HG03097 (cell line): ENCODE data around the gene TNFRSF13B.
"Not testable (repeated sequence)": the region's sequence is repeated elsewhere in the genome, so short reads cannot be mapped to it uniquely, and the experiment has no call there.

ENCODE experiments used
- ATAC-seq: cut with Tn5 transposase; IDR thresholded peaks from one replicate; pipeline ENCODE4 v1.9.1; 2021; ENCODE audit not compliant: unreplicated experiment, low FRiP score

TNFRSF13B gene

DNA sequence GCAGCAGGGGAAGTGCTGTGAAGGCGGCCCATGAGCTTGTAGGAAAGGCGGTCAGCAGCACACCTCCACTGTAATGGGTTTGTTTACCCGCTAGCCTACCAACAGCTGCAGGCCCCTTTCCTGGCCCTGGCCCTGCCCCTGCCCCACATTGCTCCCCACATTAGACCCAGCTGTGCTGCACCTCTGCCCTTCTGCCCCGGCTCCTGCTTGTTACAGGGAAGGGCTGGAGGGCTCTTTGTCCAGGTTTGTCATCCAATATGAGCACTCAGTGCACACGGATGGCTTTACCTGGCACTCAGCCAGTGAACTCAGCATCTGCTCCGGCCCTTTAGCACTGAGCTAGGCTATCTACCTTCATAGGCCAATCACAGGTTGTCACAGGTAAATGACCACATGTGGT is 36.0 kb upstream of the TNFRSF13B start:
- ATAC-seq: not testable (repeated sequence)

DNA sequence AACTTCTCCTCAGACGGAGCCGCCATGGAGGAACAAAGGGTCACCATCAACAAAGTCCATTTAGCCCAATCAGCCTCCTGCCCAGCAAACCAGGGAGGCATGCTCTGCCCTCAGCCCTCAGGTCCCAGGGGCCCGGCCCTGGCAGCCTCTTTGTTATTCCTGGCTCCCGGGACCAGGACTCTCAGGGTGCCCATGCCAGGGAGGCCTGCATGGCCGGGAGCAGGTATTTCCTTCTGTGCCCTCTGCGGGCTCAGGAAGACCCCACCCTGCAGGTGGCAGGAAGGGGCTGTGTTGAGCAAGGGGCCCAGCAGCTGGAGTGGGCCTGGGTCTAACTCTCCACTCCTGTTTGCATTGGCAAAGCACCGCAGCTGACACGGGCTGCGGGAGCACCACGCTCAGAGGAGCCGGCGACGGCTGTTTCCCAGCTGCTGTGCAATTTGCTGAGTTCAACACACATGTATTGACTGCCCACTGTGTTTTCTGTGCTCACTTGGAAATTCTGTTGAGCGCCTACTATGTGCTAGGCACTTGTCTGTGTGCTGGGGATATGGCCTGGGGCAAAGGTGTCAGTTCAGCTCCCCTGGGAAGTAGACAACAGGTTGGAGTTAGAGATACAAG is 33.2 kb upstream of the TNFRSF13B start:
- ATAC-seq: not testable (repeated sequence)

DNA sequence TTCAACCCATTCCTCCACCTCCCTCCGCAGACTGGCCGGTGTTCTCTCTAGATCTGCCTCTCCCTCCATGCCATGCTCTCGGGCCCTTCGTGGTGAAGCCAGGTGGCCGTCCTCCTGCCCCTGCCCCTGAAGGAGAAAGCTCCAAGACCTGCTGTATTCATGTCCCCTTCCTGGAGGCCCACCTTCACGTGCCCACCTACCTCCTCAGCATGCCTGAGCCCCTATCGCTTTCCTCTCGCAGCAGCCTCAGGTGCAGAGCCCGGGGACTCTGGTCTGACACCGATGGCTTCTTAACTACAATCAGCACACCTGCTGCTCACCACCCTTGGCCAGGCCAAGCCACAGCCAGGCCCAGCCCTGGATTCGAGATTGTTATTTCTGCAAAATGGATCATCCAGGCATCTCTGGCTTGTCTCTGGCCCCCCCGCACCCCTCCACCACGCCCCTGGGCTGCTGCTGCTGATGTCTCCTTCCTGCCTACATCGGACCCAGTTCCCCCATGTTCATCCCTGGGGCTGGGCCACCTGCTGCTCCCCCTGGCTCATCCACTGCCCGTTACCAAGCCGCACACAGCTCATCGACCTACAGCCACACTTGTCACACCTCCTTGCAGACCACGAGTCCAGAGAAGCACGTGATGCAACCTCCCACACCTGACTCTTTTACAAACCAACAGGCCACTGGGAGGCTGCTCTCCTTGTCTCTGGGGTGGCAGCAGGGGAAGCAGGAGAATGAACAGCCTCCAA is 32.5 kb upstream of the TNFRSF13B start:
- ATAC-seq: no peak

DNA sequence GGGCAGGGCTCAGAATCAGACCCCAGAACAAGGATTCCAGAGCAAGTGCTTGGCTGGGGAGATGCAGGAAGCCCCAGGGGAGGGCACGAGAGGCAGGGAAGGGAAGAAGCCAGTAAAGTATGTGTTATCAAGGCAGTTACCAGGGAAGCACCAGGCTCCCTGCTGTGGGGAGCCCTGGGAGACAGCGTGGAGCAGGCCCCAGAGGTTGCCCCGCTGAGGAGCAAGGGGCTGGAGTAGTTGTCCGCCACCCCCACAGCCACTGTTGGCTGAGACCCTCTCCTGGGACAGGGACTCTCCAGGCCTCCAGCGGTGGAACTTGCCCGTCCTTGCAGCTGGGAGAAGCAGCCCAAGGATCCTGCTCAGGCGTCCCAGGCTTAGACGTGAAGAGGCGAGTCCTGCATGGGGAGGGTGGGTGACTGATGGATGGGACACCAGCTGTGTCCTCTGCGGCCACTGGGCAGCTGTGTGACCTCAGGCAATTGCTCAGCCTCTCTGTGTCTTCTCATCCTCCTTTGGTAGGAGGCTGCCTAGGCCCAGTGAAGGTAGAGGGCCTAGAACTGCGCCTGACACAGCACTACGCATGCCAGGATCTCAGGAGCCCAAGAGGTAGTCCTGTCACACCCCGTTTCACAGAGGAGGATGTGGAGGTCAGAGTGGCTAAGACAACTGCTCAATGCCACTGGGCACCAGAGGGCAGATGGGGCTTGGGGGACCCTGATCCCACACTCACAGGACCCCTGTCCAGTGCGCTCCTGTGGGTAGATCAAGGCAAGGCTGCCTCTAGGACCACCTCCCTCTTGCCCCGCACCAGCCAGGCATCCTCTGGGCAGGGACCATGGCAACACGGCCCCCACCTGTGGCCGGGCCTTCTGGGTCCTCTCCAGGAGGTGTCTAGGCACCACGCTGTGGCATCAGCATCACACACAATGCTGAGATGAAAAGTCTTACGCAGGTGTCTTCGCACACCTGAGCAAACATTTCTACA is 31.1 kb upstream of the TNFRSF13B start:
- not testable (repeated sequence) for ATAC-seq

DNA sequence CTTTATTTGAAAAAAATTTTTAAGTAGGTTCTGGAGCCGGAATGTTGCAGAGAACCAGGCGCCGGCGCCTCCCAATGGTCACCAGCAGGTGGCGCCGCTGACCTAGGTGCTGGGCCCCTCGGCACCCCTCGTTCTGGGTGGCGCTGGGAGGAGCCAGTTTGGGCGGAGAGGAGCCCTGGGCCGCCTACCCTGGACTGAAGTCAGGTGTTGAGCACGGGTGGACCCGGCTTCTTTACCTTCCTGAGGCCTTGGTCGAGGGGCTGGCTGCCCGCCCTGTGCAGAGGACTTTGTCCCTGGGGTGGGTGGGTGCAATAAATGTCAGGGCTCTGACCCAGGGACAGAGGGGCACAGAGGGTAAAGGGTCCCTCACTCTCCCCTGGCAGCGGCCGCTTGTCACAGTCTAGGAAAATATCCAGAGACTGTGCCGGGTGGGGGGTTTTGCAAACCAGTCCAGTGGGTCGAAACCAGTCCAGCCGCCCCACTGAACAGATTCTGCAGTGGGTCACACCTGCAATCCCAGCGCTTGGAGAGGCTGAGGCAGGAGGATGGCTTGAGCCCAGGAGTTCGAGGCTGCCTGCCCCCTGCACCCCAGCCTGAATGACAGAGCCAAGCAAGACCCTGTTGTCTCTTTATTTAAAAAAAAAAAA is 30.1 kb upstream of the TNFRSF13B start:
- ATAC-seq: peak; percentile 51

DNA sequence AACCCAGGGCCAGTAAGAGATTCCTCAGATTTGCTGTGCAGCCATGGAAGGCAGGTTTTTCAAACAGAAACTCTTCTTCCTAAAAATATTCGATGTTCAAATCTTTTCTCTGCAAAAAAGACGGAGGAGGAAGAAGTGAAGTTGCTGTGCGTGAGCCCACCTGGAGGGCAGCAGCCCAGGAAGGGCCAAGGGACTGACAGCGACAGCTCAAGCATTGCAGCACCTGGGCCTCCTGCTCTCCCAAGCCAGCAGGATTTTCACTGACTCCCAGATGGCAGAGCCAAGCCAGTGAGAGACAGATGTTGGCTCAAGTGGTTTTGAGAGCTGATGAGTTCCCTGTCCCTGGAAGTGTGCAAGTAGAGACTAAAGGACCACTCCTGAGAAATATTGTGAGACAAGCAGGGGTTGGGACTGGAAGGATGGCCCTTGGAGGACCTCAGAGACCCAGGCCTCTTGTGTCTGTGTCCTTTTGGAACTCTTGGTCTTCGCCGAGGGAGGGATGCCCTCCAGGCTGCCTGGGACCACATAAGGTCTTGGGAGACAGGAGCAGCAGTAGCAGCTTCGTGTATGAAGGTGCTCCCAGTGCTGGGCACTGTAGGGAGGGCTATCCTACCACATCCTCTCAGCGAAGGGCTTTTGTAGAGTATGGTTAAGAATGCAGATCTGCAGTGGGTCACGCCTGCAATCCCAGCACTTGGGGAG is 29.3 kb upstream of the TNFRSF13B start:
- ATAC-seq: no peak

DNA sequence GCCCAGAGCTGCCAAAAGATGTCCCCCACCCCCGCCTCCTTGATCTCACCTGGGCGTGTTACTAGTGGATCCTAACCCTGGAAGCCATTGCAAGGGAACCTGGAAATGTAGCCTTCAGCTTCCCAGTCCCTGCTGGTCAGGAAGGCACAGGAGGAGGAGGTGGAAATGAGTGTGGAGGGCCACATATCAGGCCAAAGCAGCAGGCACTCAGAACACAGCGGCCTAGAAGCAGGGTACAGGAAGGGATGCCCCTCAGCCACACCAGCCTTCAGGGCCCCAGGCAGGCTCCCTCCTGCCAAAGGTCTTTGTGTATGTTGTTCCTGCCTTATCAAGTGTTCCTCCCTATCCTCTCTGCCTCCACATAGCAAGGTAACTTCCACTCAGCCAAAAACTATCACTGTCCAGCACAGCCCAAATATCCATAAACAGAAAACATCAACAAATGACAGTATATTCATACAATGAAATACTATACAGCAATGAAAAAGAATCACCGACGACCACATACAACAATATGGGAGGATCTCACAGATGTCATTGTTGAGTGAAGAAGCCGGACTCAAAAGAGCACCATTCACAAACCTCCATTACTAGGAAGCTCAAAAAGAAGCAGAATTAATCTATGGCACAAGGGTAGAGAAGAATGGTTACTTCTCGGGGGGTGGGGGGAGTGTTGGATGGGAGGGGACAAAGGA is 28.2 kb upstream of the TNFRSF13B start:
- no peak for ATAC-seq

DNA sequence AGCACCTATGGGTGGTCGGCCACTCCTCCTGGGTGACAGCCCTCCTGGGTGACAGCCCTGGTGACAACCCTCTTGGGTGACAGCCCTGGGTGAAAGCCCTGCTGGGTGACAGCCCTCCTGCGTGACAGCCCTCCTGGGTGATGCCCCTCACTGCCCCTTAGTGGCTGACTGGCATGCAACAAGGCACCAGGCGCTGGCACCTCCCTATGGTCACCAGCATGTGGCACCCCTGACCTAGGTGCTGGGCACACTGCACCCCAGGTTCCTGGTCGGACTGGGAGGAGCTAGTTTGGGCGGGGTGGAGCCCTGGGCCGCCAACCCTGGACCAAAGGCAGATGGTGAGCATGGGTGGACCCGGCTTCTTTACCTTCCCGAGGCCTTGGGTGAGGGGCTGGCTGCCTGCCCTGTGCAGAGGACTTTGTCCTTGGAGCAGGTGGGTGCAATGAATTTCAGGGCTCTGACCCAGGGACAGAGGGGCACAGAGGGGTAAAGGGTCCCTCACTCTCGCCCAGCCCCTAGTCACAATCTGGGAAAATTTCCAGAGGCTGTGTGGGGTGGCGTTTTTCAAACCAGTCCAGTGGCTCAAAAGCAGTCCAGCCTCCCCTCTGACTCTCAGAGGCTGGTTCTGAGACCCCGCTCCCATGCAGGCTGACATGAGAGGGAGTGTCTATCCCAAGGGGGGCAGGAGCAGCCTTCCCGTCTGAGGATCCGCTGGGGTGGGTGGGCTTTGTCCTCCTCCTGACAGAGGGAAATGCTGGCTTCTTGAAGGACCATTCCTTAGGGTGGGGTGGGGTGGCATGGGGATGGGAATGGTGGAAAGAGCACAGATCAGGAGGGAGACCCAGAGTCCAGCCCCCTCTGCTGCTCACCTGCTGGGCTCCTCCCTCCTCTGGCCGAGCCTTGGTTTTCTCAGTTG is 25.9 kb upstream of the TNFRSF13B start:
- no peak for ATAC-seq

DNA sequence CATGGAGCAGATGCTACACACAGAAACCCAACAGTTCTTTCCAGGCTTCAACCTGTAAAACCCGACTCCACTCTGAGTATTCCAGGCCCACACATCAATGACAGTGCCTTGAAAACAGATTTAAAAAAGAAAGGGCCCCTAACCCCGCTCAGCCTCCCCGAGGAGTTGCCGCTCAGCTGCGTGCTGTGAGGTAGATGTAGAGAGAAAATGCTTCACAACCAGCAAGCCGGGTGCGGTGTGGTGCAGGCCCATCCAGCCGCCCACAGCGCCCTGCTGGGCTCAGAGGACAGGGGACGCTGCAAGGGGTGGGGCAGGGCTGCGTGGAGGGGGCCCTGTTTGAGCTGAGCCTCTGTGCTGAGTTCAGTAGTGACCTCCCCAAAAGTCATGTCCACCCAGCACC is 24.8 kb upstream of the TNFRSF13B start:
- not testable (repeated sequence) for ATAC-seq

DNA sequence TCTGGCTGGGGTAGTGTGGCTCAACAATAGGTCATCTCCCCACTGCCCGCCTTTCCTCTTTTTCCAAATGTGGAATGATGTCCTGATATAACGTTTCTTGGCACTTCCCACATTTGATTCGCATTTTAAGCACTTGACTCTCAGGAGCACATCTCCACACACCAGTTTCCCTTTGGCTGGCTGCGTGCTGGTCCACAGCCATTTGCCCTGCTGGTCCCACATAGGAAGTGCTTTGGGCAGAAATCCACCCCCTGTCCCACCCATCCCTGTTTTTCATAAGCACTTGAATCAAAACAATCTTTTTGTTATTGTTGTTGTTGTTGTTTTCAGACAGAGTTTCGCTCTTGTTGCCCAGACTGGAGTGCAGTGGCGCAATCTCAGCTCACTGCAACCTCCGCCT is 24.0 kb upstream of the TNFRSF13B start:
- no peak for ATAC-seq

DNA sequence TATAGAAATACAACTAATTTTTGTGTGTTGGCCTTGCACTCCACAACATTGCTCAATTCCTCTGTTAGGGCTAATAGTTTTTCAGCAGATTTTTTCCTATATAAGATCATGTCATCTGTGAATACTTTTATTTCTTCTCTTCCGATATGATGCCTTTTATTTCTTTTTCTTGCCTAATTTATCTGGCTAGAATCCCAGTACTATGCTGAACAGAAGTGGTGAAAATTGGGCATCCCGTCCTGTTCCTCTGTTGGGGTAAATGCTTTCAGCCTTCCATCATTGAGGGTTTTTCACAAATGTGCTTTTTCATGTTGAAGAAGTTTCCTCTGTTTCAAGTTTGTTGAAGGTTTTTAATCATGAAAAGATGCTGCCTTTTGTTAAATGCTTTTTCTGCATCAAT is 22.7 kb upstream of the TNFRSF13B start:
- ATAC-seq: no peak

DNA sequence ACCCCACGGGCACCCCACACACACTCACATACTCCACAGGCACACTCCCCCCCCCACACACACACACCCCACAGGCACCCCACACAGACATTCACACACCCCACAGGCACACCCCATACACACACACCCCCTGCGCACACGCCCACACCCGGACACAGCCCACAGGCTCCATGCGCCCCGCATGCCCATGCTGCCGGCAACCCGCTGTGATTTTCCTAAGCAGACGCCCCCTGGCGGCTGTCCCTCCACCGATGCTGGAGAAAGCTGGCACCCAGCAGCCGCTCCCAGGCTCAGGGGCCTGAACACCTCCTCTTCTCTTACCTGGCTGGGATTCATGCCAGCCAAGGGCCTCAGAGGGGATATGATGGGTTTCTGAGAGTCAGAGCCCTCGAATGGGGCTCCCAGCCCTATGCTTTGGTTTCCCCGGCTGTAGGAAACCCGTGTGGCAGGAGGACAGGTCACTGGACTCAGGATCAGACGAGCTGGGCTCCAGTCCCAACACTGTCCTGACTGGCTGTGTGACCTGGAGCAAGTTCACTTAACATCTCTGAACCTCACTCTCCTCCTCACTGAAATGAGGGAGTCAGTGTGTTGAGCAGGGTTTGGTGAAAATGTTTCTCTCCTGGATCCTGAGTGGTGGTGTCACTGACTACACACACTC is 19.6 kb upstream of the TNFRSF13B start:
- no peak for ATAC-seq

DNA sequence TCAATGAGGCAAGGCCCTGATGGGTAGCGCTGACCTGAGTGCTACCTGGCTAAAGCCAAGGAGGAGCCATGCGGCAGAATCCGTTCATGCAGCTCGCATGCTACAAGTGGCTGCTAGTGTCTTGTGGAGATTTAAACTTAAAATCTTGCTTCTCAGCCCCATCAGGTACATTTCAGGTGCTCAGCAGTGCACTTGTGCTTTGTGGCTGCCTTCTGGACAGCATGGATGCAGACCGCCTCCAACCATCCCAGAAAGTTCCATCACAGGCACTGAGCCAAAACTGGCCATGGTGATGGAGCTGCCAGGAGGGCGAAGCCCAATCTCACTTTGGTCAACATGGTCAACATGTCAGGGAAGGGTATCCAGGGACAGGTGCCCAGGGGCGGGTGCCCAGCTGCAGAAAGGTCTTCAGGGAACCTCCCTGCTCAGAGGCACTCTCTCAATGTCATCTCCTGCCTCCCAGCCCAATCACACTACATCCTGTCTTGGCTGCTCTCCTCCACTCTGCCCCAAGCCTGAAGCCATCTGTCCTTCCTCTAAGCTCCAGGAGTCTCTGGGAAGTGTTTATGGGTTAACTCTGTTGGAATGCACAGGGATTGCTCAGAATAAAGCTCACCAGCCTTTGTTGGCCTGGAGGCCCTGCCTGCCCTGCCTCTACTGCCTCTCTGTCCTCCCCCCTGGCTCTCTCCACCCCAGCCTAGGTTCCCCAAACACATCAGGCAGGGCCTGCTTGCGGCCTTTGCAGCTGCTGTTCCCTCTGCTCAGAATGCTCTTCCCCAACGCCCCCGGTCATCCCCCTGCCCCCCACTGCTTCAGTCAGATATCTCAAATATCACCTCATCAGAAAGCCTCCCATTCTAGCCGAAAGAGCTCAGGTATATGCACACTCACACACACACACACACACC is 18.3 kb upstream of the TNFRSF13B start:
- no peak for ATAC-seq

DNA sequence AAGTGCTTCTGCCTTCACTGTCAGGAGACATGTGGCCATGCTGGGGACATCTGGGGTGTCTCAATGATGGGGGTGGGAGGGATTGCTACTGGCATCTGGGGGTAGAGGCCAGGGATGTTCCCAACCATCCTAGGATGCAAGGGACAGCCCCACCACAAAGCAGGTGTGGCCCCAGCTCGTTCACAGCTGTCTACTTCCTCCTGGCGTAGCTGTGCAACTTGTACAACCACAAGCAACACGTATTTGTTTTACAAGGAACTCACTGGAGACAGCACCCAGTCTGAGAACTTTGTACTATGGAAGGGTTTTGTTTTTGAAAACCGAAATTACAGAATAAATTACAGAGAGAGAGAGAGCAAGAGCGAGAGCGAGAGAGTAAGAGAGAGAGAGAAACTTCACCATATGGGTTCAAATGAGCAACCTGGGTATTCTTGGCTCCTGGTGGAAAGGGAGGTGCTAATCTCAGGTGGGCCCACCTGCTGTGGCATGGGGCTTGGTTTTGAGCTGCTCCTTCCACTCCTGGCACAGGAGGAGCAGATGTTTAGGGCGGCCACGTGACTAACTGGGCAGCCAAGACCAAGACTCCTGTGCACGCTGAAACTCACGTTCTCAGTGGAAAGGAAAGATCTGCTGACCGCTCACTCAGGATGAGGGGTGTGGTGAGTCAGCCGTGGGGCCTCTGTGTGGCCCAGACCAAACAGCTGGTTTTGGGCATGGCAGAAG is 17.5 kb upstream of the TNFRSF13B start:
- peak; percentile 27 for ATAC-seq

DNA sequence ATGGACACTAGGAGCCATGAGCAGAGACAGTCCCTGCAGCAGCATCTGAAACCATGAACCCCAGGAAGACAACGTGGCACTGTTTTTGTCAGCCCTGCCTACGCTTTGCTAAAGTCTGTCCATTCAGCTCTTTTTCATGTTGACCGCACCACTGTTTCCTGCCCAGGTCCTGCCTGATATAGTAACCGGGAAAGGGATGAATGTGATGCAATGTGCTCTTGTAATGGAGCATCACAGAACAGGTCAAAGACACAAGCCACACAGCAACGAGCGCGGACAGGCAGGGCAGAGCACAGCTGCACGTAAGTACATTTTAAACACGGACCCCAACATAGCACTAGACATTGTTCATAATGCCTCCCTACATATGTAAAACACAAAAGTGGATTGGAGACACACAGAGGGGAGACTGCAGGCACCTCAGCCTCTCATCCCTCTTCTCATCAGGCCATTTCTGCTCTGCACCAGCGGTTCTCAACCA is 16.9 kb upstream of the TNFRSF13B start:
- peak; percentile 15 for ATAC-seq
